Choroid plexus epithelial cell (primary cell): ENCODE data around the gene COX5A.

Experiments used
- DNase-seq: peaks from one replicate; pipeline ENCODE4 v3.0.0-alpha.2; 2010; ENCODE audit warnings: low read depth
- H3K4me3 ChIP-seq: 2 replicates; pipeline ENCODE4 v1.5.1; 2011; ENCODE audit warnings: low read depth, mild to moderate bottlenecking, control low read depth, low read length, moderate library complexity
- TF ChIP-seq, protein P1 (sequence below): conservative IDR thresholded peaks from 2 replicates; pipeline ENCODE4 v1.5.1; 2011; ENCODE audit warnings: low read depth, mild to moderate bottlenecking, control low read depth, inconsistent platforms, low read length, moderate library complexity

COX5A gene

GRCh38 chr15:74885461-74885860, 52.4 kb downstream of the COX5A start:
- TF ChIP-seq, protein P1, sequence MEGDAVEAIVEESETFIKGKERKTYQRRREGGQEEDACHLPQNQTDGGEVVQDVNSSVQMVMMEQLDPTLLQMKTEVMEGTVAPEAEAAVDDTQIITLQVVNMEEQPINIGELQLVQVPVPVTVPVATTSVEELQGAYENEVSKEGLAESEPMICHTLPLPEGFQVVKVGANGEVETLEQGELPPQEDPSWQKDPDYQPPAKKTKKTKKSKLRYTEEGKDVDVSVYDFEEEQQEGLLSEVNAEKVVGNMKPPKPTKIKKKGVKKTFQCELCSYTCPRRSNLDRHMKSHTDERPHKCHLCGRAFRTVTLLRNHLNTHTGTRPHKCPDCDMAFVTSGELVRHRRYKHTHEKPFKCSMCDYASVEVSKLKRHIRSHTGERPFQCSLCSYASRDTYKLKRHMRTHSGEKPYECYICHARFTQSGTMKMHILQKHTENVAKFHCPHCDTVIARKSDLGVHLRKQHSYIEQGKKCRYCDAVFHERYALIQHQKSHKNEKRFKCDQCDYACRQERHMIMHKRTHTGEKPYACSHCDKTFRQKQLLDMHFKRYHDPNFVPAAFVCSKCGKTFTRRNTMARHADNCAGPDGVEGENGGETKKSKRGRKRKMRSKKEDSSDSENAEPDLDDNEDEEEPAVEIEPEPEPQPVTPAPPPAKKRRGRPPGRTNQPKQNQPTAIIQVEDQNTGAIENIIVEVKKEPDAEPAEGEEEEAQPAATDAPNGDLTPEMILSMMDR, result no peak
- no peak overlapping the region for H3K4me3 ChIP-seq
- DNase-seq, result no peak

- H3K4me3 ChIP-seq, result no peak overlapping the region
- TF ChIP-seq, protein P1, result no peak
- no peak for DNase-seq
These were observed 53.2 kb downstream of the COX5A start for GRCh38 chr15:74884428-74885223.

GRCh38 chr15:74882528-74882927, 55.3 kb downstream of the COX5A start:
- H3K4me3 ChIP-seq, result no peak overlapping the region
- DNase-seq, result no peak
- TF ChIP-seq, protein P1, result no peak

- H3K4me3 ChIP-seq, result no peak overlapping the region
- TF ChIP-seq, protein P1, result no peak
- no peak for DNase-seq
These were observed 59.6 kb downstream of the COX5A start for GRCh38 chr15:74878273-74878672.

GRCh38 chr15:74873756-74874424, 64.0 kb downstream of the COX5A start:
- TF ChIP-seq, protein P1, result no peak
- peak; percentile 39 for DNase-seq
- H3K4me3 ChIP-seq, result peak overlapping the region; percentile 92

GRCh38 chr15:74873036-74873755, 64.7 kb downstream of the COX5A start, which contains the start of gene SCAMP2:
Gene SCAMP2 (minus strand): TSS chr15:74873365. CDS start chr15:74873255, 110 bp downstream.
- TF ChIP-seq, protein P1, result no peak
- H3K4me3 ChIP-seq, result peak within 1 kb of the TSS; percentile 92
- peak; percentile 97 for DNase-seq
